Subcutaneous adipose tissue (tissue), 4 donors: Measurements from ENCODE around the gene ZNF274. TPM values are rescaled to one million over a fixed set of nuclear protein-coding genes. Genes with fewer than 3 reads are reported as not detected.

Experiments used
- total RNA-seq, 4 donors: library from RNA; depleted of rRNA; stranded (reverse); fragments of >200 nt; gene quantifications; one replicate each; pipeline ENCODE4 v1.1.0, GENCODE V29; 2016

Gene ZNF274
- total RNA-seq, 4 donors from 2014 or later: 17.0 to 25.5 (median 20.3) TPM

Other genes starting within 250 kb of the ZNF274 start
- gene ZNF418, start 247.7 kb upstream of the ZNF274 start, total RNA-seq: 1 to 10 TPM; 2.5 to 5.1 (median 4.3) TPM
- 1 to 10 TPM; 3.1 to 7.0 (median 4.9) TPM for gene ZNF256, start 235.4 kb upstream of the ZNF274 start, total RNA-seq
- gene C19orf18, start 208.5 kb upstream of the ZNF274 start, total RNA-seq: under 1 TPM in 1 of 4 donors, not detected in 3; 0.68 TPM
- 10 to 100 TPM; 10.0 to 41.6 (median 13.9) TPM for gene ZNF606, start 180.2 kb upstream of the ZNF274 start, total RNA-seq
- gene ZSCAN1, start 149.0 kb upstream of the ZNF274 start, total RNA-seq: not detected
- gene ZNF135, start 123.8 kb upstream of the ZNF274 start, total RNA-seq: 1 to 10 TPM; 1.1 to 6.2 (median 3.4) TPM
- gene ZSCAN18, start 84.8 kb upstream of the ZNF274 start, total RNA-seq: 10 to 100 TPM; 16.6 to 34.1 (median 23.3) TPM
- gene ZNF329, start 32.3 kb upstream of the ZNF274 start, total RNA-seq: 1 to 10 TPM; 7.5 to 8.3 (median 7.9) TPM
- 10 to 100 TPM in 3 of 4 donors, 1 to 10 TPM in 1; 8.7 to 19.6 (median 13.9) TPM for gene ZNF544, start 45.9 kb downstream of the ZNF274 start, total RNA-seq
- gene ZNF8, start 95.9 kb downstream of the ZNF274 start, total RNA-seq: 1 to 10 TPM; 4.6 to 7.9 (median 4.9) TPM
- 10 to 100 TPM; 39.2 to 42.2 (median 40.5) TPM for gene ERVK3-1, start 122.3 kb downstream of the ZNF274 start, total RNA-seq
- 1 to 10 TPM; 2.2 to 3.4 (median 2.6) TPM for gene ZSCAN22, start 143.9 kb downstream of the ZNF274 start, total RNA-seq
- gene A1BG, start 170.4 kb downstream of the ZNF274 start, total RNA-seq: 10 to 100 TPM in 3 of 4 donors, 1 to 10 TPM in 1; 6.8 to 60.5 (median 11.8) TPM
- 1 to 10 TPM in 1 of 4 donors, under 1 TPM in 2, not detected in 1; 0.51 to 4.1 (median 0.88) TPM for gene ZNF497, start 179.7 kb downstream of the ZNF274 start, total RNA-seq
- gene ZNF837, start 198.0 kb downstream of the ZNF274 start, total RNA-seq: 1 to 10 TPM in 3 of 4 donors, under 1 TPM in 1; 0.65 to 3.2 (median 1.3) TPM
- 1,000 to 10,000 TPM in 3 of 4 donors, 100 to 1,000 TPM in 1; 904 to 1,484 (median 1,230) TPM for gene RPS5, start 204.2 kb downstream of the ZNF274 start, total RNA-seq
- not detected for gene RNF225, start 212.6 kb downstream of the ZNF274 start, total RNA-seq
- gene ZNF584, start 225.6 kb downstream of the ZNF274 start, total RNA-seq: 1 to 10 TPM; 4.7 to 9.5 (median 8.4) TPM